ENCODE measurements around the gene CPLANE1.
"Not testable (repeated sequence)": the region's sequence is repeated elsewhere in the genome, so short reads cannot be mapped to it uniquely, and the experiment has no call there.

CPLANE1 gene

DNA sequence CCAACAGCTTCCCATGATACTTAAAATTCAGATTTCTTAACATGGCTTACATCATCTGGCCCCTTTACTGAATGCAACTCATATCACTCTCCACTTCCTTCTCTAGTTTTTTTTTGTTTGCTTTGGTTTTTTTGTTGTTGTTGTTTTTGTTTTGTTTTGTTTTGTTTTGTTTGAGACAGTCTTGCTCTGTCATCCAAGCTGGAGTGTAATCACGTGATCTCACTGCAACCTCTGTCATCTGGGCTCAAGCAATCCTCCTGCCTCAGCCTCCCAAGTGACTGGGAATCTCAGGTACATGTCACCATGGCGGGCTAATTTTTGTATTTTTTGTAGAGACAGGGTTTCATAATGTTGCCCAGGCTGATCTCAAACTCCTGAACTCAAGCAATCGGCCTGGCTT is 41.4 kb downstream of the CPLANE1 start:
- DNase-seq = no peak

DNA sequence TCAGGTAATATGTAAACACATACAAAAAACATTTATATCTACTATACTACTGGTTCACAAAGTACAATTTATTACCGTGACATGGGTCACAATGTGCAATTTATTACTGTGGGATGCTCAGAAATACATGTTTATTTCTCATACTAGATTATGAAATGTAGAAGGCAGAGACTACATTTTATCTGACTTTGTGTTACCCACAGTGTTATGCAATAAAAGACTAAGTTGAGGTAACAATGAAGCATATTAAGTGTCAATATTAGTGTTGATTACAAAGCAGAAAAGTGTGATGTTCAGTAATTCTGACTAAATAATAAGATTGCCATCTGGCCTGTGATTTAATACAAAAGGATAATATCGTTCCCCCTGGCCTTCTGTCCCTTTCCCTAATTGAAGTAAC is 42.4 kb downstream of the CPLANE1 start:
- DNase-seq = no peak

DNA sequence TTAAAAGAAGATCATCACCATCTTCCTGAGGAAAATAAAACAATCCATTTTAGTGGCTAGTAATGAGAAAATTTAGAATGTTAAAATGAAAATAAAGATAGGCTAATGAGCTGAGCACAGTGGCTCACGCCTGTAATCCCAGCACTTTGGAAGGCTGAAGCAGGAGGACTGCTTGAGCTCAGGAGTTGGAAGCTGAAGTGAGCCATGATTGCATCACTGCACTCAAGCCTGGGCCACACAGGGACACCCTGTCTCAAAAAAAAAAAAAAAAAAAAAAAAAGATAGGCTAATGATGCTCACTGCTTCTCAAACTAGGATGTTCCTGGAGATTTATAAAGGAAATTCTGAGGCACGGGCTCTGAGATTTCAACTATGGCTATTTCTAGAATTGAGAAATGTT is 50.3 kb downstream of the CPLANE1 start:
- no peak for DNase-seq

DNA sequence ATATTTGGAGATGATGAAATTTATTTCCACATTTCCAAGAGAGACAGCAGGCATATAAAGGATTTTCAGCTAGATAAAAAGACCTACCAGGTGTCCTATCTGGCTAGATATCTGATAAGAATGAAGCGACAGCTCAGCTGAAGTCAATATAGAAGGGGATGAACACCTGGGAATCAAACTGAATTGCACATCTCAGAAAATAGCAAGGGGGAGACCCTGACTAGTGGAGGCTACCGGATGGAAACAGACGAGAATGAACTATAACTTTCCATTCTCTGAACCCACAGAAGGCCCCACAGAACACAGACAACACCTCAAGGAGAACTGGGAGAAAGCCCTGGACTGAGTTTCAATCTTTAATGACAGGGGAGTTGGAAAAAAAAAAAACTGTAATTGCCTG is 51.1 kb downstream of the CPLANE1 start:
- no peak for DNase-seq

DNA sequence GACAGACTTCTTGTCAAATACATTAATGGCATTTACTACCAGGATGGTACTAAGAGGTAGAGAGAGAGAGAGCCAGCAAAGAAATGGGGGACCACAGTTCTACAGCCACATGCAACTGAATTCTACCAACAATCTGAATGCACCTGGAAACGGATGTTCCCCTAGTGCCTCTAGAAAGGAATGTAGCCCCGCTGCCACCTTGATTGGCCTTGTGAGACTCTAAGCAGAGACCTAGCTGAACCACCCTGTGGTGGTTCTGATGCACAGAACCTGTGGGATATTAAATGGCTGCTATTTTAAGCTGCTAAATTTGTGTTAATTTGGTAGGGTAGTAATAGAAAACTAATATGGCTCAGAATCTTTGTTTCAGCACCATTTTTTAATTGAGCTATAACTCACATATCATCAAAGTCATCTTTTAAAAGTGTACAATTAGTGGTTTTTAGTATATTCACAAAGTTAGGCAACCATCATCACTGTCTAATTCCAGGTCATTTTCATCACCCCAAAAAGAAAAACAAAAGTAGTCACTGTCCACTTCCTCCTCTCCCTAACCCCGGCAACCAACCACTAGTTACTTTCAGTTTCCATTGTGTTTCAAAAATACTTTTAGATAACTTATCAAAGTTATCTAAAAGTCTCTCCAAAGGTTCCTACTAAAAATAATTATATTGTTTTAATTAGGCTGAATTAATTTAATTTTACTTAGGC is 51.7 kb downstream of the CPLANE1 start:
- no peak for DNase-seq

DNA sequence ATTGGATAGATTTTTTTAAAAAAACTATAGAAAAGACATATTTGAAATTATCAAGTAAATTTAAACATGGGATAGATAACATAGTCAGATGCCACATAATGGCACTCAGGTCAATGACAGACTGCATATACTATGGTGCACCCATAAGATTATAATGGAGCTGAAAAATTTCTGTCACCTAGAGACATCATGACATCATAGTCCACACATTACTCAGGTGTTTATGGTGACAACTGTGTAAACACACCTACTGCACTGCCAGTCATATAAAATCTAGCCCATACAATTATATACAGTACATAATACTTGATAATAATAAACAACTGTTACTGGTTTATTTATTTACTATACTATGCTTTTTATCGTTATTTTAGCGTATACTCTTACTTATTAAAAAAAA is 58.6 kb downstream of the CPLANE1 start:
- DNase-seq = no peak

DNA sequence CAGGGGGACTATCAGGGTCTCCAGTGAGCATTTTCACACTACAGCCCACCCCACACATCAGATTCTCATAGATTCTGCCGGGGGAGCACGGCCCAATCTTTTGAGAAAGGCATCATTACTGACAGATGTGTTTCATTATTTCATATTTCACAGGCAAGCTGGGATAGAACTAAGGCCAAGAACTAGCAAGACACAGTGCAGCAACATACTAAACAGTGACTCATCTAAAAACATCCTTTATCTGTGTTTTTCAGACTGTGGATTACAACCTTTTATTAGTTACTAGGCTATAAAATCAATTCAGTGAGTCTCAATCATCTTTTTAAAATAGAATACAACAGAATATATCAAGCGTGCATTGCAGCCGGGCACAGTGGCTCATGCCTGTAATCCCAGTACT is 59.8 kb downstream of the CPLANE1 start:
- DNase-seq = no peak

DNA sequence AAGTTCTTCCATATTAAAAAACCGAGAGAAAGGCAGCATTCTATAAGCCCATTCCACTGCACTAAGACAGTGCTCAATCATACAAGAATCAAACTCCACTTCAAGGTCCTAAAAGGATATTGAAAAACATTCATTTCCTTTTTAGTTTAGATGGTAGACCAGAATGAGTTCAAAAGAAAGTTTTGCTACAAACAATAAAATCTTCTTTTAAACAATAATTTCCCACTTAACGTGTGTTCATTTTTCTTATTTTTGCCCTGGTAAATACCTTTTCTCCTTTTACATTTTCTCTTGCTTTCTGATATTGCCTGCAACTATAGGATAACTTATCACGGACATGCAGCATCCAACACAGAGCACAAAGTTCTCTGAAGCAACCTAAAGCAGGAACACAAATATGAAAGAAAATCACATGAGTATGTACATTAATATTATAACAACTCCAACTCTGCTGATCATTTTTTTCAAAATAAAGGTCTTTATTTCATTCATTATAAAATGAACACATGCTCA is 61.7 kb downstream of the CPLANE1 start:
- no peak for DNase-seq

DNA sequence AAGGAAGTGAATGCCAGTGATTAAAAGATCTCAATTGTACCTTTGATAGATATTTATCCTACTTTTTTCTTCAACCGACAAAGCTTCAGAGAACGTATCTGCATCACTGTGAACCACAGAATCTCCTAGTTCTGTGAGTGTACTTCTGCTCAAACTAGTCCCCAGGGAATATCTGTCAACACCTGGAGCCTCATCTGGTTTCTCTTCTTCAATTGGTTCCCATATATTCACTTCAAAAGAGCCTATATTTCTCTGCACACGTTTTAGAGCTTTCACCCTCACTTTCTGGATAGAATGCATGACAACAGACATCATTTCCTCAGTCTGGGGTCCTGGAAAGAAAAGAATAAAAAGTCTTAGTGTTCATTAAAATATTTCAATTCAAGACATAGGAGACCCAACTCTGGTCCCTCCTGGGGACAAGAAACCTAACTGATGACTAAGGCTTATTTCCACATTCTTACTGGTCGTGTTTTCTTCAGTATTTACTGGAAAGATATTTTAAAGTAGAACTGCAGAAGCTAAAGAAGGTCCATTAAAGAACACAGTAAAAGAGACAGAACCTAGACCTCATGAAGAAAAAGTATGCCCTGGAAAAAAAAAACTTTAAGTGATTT is 64.3 kb downstream of the CPLANE1 start:
- no peak for DNase-seq

DNA sequence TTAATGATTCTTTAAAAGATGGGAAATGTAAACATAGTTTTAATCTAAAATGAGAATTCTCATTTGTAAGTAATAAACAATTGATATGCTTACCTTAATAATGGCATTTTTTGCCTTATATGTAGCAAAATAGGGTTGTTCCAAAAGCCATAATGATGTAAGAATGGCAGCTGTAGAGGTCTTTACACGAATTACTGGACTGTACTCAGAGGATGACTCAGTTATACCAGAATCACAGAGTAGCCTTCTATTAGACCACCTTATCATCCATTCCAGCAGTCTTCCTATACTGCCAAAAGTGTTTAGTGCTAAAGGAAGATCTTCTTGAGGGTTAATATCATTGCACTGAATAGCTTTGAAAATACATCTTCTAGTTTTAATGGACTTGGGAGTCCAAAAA is 66.5 kb downstream of the CPLANE1 start:
- DNase-seq = no peak

DNA sequence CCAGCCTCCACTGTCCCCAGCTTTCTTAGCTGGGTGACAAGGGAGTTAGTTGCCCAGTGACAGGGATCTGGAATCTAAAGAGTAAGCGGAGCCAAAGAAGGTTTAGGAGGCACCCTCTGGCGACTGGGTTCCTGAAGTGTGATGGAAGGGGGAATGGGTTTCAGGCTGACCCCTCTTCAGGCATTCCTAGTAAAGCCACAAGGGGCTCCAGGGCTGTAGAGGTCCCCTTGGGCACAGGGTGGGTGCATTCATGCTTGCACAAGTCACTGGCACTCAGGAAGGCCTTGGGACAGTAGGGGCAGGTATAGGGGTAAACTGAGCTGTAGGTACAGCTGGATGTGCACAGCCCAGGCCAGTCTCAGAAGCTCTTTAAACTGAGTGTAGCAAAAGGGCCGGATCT is 74.2 kb downstream of the CPLANE1 start:
- no peak for DNase-seq

DNA sequence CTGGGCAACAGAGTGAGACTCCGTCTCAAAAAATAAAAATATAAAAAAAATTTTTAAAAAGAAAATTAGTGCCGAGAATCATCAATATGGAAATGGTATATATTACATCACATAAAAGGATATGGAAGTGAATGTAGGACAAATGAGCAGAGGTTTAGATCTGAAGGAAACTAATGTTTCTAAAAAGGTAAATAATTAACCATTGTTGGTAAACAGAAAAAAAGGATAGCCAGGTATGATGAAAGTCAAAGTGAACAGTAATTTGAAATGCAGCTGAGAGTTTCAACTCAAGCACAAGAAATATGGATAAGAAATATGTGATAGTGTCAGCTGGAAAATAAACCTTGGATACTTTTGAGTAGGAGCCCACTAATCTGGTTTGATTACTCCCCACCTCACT is 76.2 kb downstream of the CPLANE1 start:
- no peak for DNase-seq

DNA sequence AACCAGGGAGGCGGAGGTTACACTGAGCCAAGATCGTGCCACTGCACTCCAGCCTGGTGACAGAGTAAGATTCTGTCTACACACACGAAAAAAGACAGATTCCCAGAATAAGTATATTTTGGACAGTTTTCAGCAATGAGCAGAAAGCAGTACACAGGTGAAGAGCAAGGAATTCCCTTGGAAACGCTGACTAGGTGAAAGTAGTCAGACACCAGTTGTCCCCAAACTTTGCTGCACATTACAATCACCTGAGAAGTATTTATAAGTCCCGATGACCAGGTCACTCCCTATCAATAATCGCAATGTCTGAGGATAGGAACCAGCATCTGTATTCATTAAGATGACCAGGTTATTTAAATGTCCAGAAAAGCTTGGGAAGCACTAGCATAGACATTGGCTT is 78.3 kb downstream of the CPLANE1 start:
- no peak for DNase-seq

DNA sequence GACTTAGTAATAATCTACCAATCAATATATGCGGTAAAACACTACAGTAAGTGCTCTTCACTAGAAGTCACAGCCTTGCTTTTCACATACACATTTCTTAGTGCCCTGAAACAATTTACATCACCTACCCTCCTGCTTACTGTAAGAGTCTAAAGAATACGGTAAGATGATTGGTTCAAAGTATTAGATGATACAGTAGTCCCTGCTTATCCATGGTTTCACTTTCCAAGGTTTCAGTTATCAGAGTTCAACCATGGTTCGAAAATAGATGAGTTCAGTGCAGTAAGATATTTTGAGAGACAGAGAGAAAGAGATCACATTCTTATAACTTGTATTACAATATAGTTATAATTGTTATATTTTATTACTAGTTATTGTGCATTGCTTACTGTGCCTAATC is 83.0 kb downstream of the CPLANE1 start:
- DNase-seq = no peak

DNA sequence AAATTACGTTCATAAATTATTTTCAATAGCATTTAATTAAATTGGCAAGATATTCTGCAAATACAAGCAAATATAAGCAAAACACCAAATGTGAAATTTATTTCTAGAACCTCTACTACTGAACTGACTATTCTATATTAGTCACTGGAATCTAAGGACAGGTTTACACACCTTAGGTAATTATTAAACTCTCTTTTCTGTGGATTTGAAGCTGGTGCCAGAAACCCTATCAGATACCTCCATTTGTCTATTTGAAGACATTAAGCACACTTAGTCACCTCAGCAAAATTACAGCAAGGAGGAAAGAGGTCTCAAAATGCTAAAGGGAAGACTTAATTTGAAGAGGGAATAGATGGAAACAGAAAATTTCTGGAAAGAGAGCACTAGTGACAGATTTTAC is 83.4 kb downstream of the CPLANE1 start:
- DNase-seq = no peak

DNA sequence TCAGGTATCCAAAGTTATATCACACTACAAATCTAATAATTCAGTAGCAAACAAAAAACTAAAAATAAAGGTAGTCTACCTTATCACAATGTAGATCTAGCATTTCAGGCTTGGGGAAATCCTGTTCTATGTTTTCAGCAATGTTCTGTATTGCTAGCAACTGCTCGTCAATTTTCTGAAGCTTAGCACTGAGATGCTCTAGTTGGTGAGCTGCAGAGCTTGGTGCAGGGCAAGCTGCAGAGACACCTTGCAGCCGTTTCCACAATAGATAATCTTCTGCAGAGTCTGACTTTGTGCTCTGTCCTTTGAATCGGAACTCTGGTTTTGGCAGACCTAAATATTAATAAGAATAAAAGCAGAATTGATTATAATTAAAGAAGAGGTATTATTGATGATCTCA is 95.5 kb downstream of the CPLANE1 start:
- no peak for DNase-seq

DNA sequence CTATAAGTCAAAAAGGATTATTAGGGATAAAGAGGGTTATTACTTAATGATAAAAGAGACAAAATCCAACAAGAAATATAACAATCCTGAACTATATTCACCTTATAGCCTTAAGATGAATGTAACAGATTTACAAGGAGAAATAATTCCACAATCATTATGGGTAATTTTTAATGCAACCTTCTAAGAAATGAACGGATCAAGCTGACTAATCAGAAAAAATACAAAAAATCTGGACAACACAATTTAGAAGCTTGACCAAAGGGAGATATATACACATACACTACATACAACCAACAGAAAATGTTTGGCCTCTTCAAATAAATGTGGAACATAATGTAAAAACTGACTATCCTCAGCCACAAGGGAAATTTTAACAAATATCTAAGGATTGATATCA is 102.3 kb downstream of the CPLANE1 start:
- no peak for DNase-seq

DNA sequence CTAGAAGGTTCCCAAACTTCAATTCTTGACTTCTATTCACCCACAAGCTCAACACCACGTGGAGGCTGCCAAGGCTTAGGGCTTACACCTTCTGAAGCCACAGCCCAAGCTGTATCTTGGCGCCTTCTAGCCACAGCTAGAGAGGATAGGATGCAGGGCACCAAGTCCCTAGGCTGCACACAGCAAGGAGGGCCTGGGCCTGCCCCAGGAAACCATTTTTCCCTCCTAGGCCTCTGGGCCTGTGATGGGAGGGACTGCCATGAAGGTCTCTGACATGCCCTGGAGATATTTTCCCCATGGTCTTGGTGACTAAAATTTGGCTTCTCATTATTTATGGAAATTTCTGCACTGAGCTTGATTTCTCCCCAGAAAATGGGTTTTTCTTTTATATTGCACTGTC is 112.5 kb downstream of the CPLANE1 start:
- no peak for DNase-seq

DNA sequence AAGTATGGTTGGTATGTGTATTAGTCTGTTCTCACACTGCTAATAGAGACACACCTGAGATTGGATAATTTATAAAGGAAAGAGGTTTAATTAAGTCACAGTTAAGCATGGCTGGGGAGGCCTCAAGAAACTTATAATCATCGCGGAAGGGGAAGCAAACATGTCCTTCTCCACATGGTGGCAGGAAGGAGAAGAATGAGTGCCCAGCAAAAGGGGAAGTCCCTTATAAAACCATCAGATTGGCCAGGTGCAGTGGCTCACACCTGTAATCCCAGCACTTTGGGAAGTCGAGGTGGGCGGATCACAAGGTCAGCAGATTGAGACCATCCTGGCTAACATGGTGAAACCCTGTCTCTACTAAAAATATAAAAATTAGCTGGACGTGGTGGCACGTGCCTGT is 113.9 kb downstream of the CPLANE1 start:
- DNase-seq = not testable (repeated sequence)

DNA sequence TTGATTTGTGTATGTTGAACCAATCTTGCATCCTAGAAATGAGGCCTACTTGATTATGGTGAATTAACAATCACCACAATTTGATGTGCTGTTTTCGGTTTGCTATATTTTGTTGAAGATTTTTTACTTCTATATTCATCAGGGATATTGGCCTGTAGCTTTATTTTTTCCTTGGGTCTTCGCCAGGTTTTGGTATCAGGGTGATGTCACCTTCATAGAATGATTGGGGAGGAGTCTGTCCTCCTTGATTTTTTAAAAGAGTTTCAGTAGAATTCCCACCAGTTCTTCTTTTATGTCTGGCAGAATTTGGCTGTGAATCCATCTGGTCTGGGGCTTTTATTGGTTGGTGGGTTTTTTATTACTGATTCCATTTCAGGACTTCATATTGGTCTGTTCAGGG is 115.2 kb downstream of the CPLANE1 start:
- DNase-seq = no peak

DNA sequence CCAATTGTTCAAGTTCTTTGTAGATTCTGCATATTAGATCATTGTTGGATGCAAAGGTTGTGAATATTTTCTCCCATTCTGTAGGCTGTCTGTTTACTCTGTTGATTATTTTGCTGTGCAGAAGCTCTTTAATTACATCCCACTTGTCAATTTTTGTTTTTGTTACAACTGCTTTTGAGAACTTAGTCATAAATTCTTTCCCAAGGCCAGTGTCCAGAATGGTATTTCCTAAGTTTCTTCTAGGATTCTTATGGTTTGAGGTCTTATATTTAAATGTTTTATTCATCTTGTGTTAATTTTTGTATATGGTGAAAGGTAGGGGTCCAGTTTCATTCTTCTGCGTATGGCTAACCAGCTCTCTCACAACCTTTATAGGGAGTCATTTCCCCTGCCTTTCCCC is 116.5 kb downstream of the CPLANE1 start:
- DNase-seq = no peak

DNA sequence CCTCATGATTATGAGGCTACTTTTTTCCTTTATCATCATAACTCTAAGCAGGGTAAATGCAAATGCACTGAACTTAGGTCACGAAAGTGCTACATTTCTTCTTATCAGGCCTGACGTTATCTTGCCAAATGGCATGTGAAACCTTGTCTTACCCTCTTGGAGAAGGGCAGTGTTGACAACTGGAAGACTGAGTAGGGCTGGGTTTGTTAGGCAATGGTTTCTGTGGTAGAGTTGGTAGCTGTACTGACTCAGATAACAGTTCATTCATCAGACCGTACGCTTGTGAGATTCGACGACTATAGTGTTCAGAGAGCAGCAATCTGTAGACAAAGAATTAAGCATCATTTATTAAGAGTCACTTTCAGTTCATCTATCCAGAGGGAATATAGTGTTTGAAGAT is 127.7 kb downstream of the CPLANE1 start:
- no peak for DNase-seq

DNA sequence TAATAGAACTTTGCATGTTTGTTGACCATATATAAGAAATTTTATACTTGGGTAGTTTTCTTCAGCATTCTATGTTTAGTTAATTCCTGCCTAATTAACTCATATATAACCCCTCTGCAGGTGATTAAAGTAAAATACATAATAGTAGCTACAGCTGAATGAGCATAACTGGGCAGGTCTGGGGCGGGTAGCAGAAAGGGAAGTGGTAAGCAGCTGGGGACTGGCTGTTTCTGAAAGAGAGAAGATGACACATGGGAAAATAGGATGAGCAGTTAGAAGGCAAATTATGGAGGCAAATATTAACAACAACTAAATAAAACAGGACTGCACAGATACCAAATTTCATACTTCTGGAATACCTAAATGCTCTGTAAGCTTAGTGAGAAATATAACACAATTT is 128.1 kb downstream of the CPLANE1 start:
- no peak for DNase-seq

DNA sequence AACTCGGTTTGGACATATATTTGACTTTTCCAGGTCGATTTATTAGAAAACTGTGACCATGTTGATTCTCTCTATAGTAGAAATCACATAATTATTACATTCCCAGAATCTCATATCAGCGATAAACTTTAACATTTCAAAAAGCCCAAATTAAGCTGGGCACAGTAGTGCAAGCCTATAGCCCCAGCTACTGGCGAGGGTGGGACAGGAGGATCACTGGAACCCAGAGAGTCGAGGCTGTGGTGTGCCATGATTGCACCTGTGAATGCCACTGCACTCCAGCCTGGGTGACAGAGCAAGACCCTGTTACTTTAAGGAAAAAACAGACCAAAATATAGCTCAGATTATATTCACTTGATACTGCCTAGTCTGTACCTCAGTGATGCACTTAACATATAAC is 128.9 kb downstream of the CPLANE1 start:
- DNase-seq = no peak

DNA sequence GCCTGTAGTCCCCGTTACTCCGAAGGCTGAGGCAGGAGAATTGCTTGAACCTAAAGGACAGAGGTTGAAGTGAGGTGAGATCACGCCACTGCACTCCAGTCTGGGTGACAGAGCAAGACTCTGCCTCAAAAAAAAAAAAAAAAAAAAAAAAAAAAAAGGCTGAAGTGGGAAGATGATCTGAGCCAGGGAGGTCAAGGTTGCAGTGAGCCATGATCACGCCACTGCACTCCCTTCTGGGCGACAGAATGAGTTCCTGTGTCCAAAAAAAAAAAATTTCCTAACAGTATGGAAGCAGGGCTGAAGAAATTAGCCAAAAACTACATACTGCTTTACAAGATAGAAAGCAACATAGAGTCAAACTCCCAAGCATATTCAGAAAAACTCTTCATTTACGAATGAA is 132.8 kb downstream of the CPLANE1 start:
- no peak for DNase-seq
